KG1 (cell line): ENCODE measurements around the gene SLC6A2.

Experiments
- DNase-seq: peaks from one replicate; lab custom pipeline; 2025; lab: John Stamatoyannopoulos, UW

The SLC6A2 gene

GRCh38 chr16:55672471-55672870 is 16.7 kb downstream of the SLC6A2 start:
- no peak for DNase-seq

- no peak for DNase-seq
These were observed 22.5 kb downstream of the SLC6A2 start for GRCh38 chr16:55678161-55678821.

GRCh38 chr16:55682086-55682485 is 26.3 kb downstream of the SLC6A2 start:
- no peak for DNase-seq

- no peak for DNase-seq
These were observed 30.2 kb downstream of the SLC6A2 start for GRCh38 chr16:55685973-55686372.

GRCh38 chr16:55686671-55687070 is 30.9 kb downstream of the SLC6A2 start:
- no peak for DNase-seq

- DNase-seq, result no peak
These were observed 32.0 kb downstream of the SLC6A2 start for GRCh38 chr16:55687802-55688201.

- DNase-seq, result no peak
These were observed 35.1 kb downstream of the SLC6A2 start for GRCh38 chr16:55690841-55691240.

- no peak for DNase-seq
These were observed 36.0 kb downstream of the SLC6A2 start for GRCh38 chr16:55691771-55692170.

- DNase-seq, result no peak
These were observed 39.8 kb downstream of the SLC6A2 start for GRCh38 chr16:55695595-55695994.

- DNase-seq, result no peak
These were observed 42.1 kb downstream of the SLC6A2 start for GRCh38 chr16:55697867-55698266.

- DNase-seq, result no peak
These were observed 42.5 kb downstream of the SLC6A2 start for GRCh38 chr16:55698331-55698730.

GRCh38 chr16:55698946-55699345 is 43.2 kb downstream of the SLC6A2 start:
- DNase-seq, result no peak

- no peak for DNase-seq
These were observed 43.8 kb downstream of the SLC6A2 start for GRCh38 chr16:55699616-55700015.

- DNase-seq, result no peak
These were observed 44.3 kb downstream of the SLC6A2 start for GRCh38 chr16:55700067-55700466.

- DNase-seq, result no peak
These were observed 45.2 kb downstream of the SLC6A2 start for GRCh38 chr16:55700961-55701360.

GRCh38 chr16:55701442-55702319 is 45.9 kb downstream of the SLC6A2 start:
- peak; percentile 32 for DNase-seq

- DNase-seq, result peak; percentile 6
These were observed 47.5 kb downstream of the SLC6A2 start for GRCh38 chr16:55703003-55704001.

GRCh38 chr16:55706739-55707384 is 51.1 kb downstream of the SLC6A2 start:
- DNase-seq, result no peak

GRCh38 chr16:55709801-55710200 is 54.0 kb downstream of the SLC6A2 start:
- no peak for DNase-seq

GRCh38 chr16:55710466-55710865 is 54.7 kb downstream of the SLC6A2 start:
- no peak for DNase-seq
